Measurements from ENCODE around the gene ZNF253.
"Not testable (repeated sequence)": the region's sequence is repeated elsewhere in the genome, so short reads cannot be mapped to it uniquely, and the experiment has no call there.

Gene ZNF253

GRCh38 chr19:19900139-19900728 is 34.6 kb downstream of the ZNF253 start:
- DNase-seq: peak; percentile 62

DNA sequence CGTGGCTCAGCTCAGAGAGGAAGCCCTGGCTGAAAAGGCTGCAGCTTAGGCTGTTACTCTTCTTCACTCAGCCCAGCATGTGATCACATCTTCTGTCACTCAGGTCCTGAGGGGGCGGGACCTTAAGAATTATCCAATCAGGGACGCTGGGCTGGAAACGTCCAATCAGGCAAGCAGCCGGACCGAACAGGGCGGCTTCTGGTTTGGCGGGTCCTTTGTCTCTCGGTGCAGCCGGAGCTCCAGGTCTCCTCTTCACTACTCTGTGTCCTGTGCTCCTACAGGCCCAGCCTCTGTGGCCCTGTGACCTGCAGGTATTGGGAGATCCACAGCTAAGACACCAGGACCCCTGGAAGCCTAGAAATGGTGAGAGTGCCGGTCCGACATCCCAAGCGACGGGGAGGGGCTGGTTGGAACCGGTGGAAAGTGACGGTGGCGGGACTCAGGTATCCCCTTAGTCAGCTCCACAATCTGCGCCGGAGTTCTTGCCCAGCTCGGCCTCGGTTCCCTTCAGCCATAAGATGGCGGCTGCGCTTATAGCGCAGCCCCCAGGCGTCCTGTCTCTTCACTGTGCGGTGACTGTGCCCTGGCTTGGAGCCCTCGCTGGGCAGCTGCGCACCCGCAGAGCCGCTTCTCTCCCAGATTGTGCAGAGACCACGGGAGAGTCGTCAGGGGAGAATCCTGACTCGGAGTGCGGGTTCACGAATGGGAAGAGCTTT is 35.2 kb downstream of the ZNF253 start, which contains the start of gene ZNF93:
ZNF93 (plus strand) TSS at position 218 of the 716 bp plus-strand sequence; CDS start at position 361, 143 bp downstream.
- DNase-seq: peak; percentile 99

GRCh38 chr19:19907551-19907950 is 41.9 kb downstream of the ZNF253 start:
- DNase-seq: not testable (repeated sequence)

GRCh38 chr19:19909654-19910053 is 44.0 kb downstream of the ZNF253 start:
- no peak for DNase-seq

DNA sequence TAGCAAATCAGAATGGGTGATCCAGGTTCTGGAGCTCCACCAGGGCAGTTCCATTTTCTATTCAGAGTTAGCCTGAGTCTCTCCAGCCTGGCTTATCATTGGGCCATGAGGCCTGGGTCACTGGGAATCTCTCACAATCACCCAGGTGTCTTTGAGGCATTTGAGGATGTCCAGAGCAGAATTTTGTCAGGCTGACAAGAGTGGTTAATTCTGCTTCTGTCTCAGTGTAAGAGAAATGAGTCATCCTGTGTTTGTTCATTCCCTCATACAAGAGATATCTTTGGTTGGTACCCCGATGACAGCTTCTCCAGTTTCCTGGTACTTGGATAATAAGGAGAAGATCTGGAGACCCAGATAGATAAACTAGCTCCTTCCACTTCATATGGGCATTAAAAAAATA is 45.5 kb downstream of the ZNF253 start:
- peak; percentile 70 for DNase-seq

DNA sequence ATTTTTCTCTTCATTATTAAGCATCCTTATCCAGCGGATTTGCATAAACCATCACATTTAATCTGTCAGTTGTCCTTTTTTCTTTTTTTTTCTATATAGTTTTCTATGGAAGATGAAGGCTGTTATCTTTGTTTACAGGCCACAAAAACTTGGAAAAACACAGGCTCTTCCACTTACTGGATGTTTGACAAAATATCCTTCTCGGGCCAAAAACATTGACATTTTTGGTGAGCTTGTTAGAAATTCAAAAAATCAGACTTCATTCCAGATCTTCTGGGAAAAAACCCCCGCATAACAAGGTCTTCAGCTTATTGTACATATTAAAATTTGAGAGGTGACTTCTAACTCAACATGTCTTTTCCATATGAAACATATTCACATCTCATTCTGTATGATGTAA is 48.9 kb downstream of the ZNF253 start:
- no peak for DNase-seq

GRCh38 chr19:19930417-19930816 is 64.7 kb downstream of the ZNF253 start:
- DNase-seq: not testable (repeated sequence)

DNA sequence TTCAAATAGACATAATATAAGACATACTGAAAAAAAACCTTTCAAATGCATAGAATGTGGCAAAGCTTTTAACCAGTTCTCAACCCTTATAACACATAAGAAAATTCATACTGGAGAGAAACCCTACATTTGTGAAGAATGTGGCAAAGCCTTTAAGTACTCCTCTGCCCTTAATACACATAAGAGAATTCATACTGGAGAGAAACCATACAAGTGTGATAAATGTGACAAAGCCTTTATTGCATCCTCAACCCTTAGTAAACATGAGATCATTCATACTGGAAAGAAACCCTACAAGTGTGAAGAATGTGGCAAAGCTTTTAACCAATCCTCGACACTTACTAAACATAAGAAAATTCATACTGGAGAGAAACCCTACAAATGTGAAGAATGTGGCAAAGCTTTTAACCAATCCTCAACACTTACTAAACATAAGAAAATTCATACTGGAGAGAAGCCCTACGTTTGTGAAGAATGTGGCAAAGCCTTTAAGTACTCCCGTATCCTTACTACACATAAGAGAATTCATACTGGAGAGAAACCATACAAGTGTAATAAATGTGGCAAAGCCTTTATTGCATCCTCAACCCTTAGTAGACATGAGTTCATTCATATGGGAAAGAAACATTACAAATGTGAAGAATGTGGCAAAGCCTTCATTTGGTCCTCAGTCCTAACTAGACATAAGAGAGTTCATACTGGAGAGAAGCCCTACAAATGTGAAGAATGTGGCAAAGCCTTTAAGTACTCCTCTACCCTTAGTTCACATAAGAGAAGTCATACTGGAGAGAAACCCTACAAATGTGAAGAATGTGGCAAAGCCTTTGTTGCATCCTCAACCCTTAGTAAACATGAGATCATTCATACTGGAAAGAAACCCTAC is 68.0 kb downstream of the ZNF253 start:
- not testable (repeated sequence) for DNase-seq

DNA sequence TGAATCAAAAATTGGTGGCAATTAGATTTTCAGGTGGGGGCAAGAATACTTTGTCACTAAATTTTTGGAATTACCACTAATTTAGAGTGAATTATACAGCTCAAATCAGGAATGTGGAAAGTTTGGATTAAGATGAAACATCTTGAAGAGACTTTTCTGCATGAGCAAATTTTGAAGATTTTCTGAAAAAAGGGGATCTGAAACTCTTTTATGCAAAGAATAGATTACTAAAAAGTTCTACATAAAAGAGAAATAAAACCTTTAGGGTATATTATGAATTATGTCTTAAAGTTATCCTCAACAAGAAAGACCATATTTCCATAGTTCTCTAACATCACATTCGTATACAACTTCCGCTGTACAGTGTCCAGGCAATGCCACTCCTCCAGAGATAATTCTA is 71.7 kb downstream of the ZNF253 start:
- DNase-seq: no peak

- no peak for DNase-seq
Measured at GRCh38 chr19:19938449-19938848, 72.8 kb downstream of the ZNF253 start.

GRCh38 chr19:19943848-19944582 is 78.3 kb downstream of the ZNF253 start:
- no peak for DNase-seq
